IMR-90 (cell line): Measurements from ENCODE around the gene YBX1. TPM values are rescaled to one million over a fixed set of nuclear protein-coding genes. Genes with fewer than 3 reads are reported as not detected.

Source experiments
- ATAC-seq: fragments of 200-7000 bp; cut with Tn5 transposase; 2 replicates; pipeline ENCODE4 v1.9.1; 2020; ENCODE audit warnings: low read depth, mild to moderate bottlenecking, moderate library complexity
- BruUV-seq: library from RNA; stranded (reverse); fragments of 400-500 nt; replicated peaks from 2 replicates; lab custom pipeline; 2021; lab: Mats Ljungman, UMichigan
- CTCF ChIA-PET: fragments of 300-600 bp; formaldehyde crosslinking; extraction: SDS; loops from one replicate; lab custom pipeline; 2021; ENCODE audit warnings: antibody characterized with exemption; lab: Yijun Ruan, JAX
- POLR2A ChIA-PET: fragments of 300-600 bp; sonication (Branson Sonifier 250); formaldehyde crosslinking; loops from one replicate; lab custom pipeline; 2022; ENCODE audit warnings: antibody characterized with exemption; ENCODE audit not compliant: unreplicated experiment; lab: Charles Lee
- DNase-seq: peaks from one replicate; pipeline ENCODE4 v3.0.0; 2013
- H2AFZ ChIP-seq: replicated peaks from 2 replicates; pipeline ENCODE3; 2013; ENCODE audit warnings: low read length, mild to moderate bottlenecking; ENCODE audit not compliant: poor library complexity
- H2AK5ac ChIP-seq: 2 replicates; pipeline ENCODE4 v1.6.1; 2013; ENCODE audit warnings: low read depth, low read length, inconsistent platforms
- H2AK9ac ChIP-seq: replicated peaks from 2 replicates; pipeline ENCODE3; 2013; ENCODE audit warnings: mild to moderate bottlenecking, low read depth, low read length, moderate library complexity; ENCODE audit not compliant: poor library complexity
- H2BK120ac ChIP-seq: 2 replicates; pipeline ENCODE4 v1.6.1; 2013; ENCODE audit warnings: low read depth, low read length, inconsistent platforms
- H2BK15ac ChIP-seq: 3 replicates; pipeline ENCODE4 v1.6.1; 2013; ENCODE audit warnings: low read depth, low read length, inconsistent platforms
- H2BK20ac ChIP-seq: 2 replicates; pipeline ENCODE4 v1.6.1; 2013; ENCODE audit warnings: low read depth, mild to moderate bottlenecking, inconsistent platforms, low read length, moderate library complexity
- H2BK5ac ChIP-seq: 2 replicates; pipeline ENCODE4 v1.6.1; 2013; ENCODE audit warnings: mild to moderate bottlenecking, low read depth, low read length, inconsistent platforms; ENCODE audit not compliant: poor library complexity, severe bottlenecking
- H3K14ac ChIP-seq: replicated peaks from 2 replicates; pipeline ENCODE4 v1.6.1; 2013; ENCODE audit warnings: low read depth, low read length, inconsistent platforms
- H3K18ac ChIP-seq: 2 replicates; pipeline ENCODE4 v1.6.1; 2013; ENCODE audit warnings: low read depth, low read length, control low read depth
- H3K23ac ChIP-seq: 2 replicates; pipeline ENCODE4 v1.6.1; 2013; ENCODE audit warnings: low read depth, low read length, inconsistent platforms
- H3K27ac ChIP-seq: 2 replicates; pipeline ENCODE4 v1.5.1; 2013; ENCODE audit warnings: mild to moderate bottlenecking, control low read depth, low read length; ENCODE audit not compliant: insufficient read depth
- H3K27me3 ChIP-seq: 2 replicates; pipeline ENCODE4 v1.6.1; 2013; ENCODE audit warnings: low read length; ENCODE audit not compliant: control insufficient read depth, insufficient read depth
- H3K36me3 ChIP-seq: 2 replicates; pipeline ENCODE4 v1.6.1; 2013; ENCODE audit warnings: low read length, mixed read lengths; ENCODE audit not compliant: control insufficient read depth, insufficient read depth
- H3K4ac ChIP-seq: 2 replicates; pipeline ENCODE4 v1.6.1; 2013; ENCODE audit warnings: low read depth, low read length, inconsistent platforms
- H3K4me1 ChIP-seq: 2 replicates; pipeline ENCODE4 v1.6.1; 2013; ENCODE audit warnings: low read length, mixed read lengths; ENCODE audit not compliant: control insufficient read depth, insufficient read depth
- H3K4me2 ChIP-seq: 2 replicates; pipeline ENCODE4 v1.6.1; 2013; ENCODE audit warnings: low read depth, mild to moderate bottlenecking, control low read depth, low read length, moderate library complexity
- H3K4me3 ChIP-seq: 2 replicates; pipeline ENCODE4 v1.5.1; 2013; ENCODE audit warnings: low read depth, mild to moderate bottlenecking, control low read depth, low read length, moderate library complexity; ENCODE audit not compliant: insufficient read depth
- H3K56ac ChIP-seq: 2 replicates; pipeline ENCODE4 v1.6.1; 2013; ENCODE audit warnings: low read length, inconsistent platforms; ENCODE audit not compliant: insufficient read depth; ENCODE audit errors: extremely low read depth
- H3K79me1 ChIP-seq, 2 experiments: 2 replicates each; pipeline ENCODE4 v1.6.1; 2013; ENCODE audit warnings: low read length in 2 of 2, inconsistent platforms in 1 of 2, low read depth in 1 of 2
- H3K9ac ChIP-seq: 2 replicates; pipeline ENCODE4 v1.6.1; 2013; ENCODE audit warnings: low read depth, low read length, control low read depth
- H3K9me1 ChIP-seq: 2 replicates; pipeline ENCODE4 v1.6.1; 2013; ENCODE audit warnings: low read length, inconsistent platforms; ENCODE audit not compliant: insufficient read depth
- H3K9me3 ChIP-seq: 2 replicates; pipeline ENCODE4 v1.6.1; 2013; ENCODE audit warnings: low read length; ENCODE audit not compliant: control insufficient read depth, insufficient read depth
- H4K20me1 ChIP-seq: 2 replicates; pipeline ENCODE4 v1.6.1; 2013; ENCODE audit warnings: low read length, inconsistent platforms; ENCODE audit not compliant: insufficient read depth
- H4K5ac ChIP-seq: 2 replicates; pipeline ENCODE4 v1.6.1; 2013; ENCODE audit warnings: mild to moderate bottlenecking, low read depth, low read length, control low read depth
- H4K8ac ChIP-seq, 2 experiments: 2 replicates each; pipeline ENCODE4 v1.6.1; 2013; ENCODE audit warnings: low read depth in 2 of 2, low read length in 2 of 2, control low read depth in 1 of 2, inconsistent platforms in 1 of 2
- H4K91ac ChIP-seq: 2 replicates; pipeline ENCODE4 v1.6.1; 2013; ENCODE audit warnings: low read depth, low read length, inconsistent platforms; ENCODE audit not compliant: insufficient read depth
- BHLHE40 ChIP-seq: fragments of 150-350 bp; IDR thresholded peaks from 2 replicates; pipeline ENCODE4 v1.6.1; 2016; ENCODE audit warnings: mild to moderate bottlenecking, low read depth, low read length
- CEBPB ChIP-seq: IDR thresholded peaks from 2 replicates; pipeline ENCODE4 v1.6.1; 2012; ENCODE audit warnings: low read depth, low read length, improper control_type of control experiment
- CHD1 ChIP-seq: IDR thresholded peaks from 2 replicates; pipeline ENCODE4 v1.6.1; 2012; ENCODE audit warnings: low read depth, low read length, improper control_type of control experiment
- ELK1 ChIP-seq: fragments of 150-350 bp; IDR thresholded peaks from 2 replicates; pipeline ENCODE4 v1.6.1; 2016; ENCODE audit warnings: low read depth, mild to moderate bottlenecking, low read length, moderate library complexity, borderline replicate concordance
- FOS ChIP-seq: fragments of 150-350 bp; IDR thresholded peaks from 2 replicates; pipeline ENCODE4 v1.6.1; 2016; ENCODE audit warnings: low read depth, low read length
- MAFK ChIP-seq: IDR thresholded peaks from 2 replicates; pipeline ENCODE4 v1.6.1; 2012; ENCODE audit warnings: low read depth, low read length, improper control_type of control experiment
- MAZ ChIP-seq: IDR thresholded peaks from 2 replicates; pipeline ENCODE4 v1.6.1; 2012; ENCODE audit warnings: low read depth, mild to moderate bottlenecking, low read length, improper control_type of control experiment, moderate library complexity, borderline replicate concordance
- MXI1 ChIP-seq: IDR thresholded peaks from 2 replicates; pipeline ENCODE4 v1.6.1; 2012; ENCODE audit warnings: low read depth, mild to moderate bottlenecking, low read length, moderate library complexity, borderline replicate concordance
- NFE2L2 ChIP-seq: fragments of 150-350 bp; IDR thresholded peaks from 2 replicates; pipeline ENCODE4 v1.6.1; 2016; ENCODE audit warnings: low read depth, mild to moderate bottlenecking, low read length
- POLR2A ChIP-seq: IDR thresholded peaks from 2 replicates; pipeline ENCODE4 v1.6.1; 2012; ENCODE audit warnings: mild to moderate bottlenecking, low read depth, low read length
- RAD21 ChIP-seq: IDR thresholded peaks from 2 replicates; pipeline ENCODE4 v1.6.1; 2012; ENCODE audit warnings: low read length, improper control_type of control experiment
- RFX5 ChIP-seq: IDR thresholded peaks from 2 replicates; pipeline ENCODE4 v1.8.0; 2012; ENCODE audit warnings: low read depth, mild to moderate bottlenecking, low read length, moderate library complexity
- dilution Hi-C: fragments of 300-500 bp; cut with HindIII; formaldehyde crosslinking; loops from one replicate; pipeline ENCODE4 v1.14.3; 2018; ENCODE audit warnings: low sequenced_read_pairs; ENCODE audit not compliant: unreplicated experiment
- in situ Hi-C: fragments of 300-500 bp; cut with MboI; formaldehyde crosslinking; loops from 3 replicates; pipeline ENCODE4 v1.14.3; 2019; ENCODE audit warnings: low sequenced_read_pairs, inconsistent platforms, mixed read lengths
- intact Hi-C: fragments of 100-400 bp; cut with micrococcal nuclease; formaldehyde crosslinking; loops from 2 replicates; pipeline ENCODE4 v1.10.0; 2022
- polyA plus RNA-seq, 3 experiments: library from polyadenylated mRNA; depleted of rRNA; stranded (reverse); fragments of >200 nt; gene quantifications; 2 replicates each; pipeline ENCODE4 v1.2.3, GENCODE V29; 2012; ENCODE audit warnings: low replicate concordance in 1 of 3
- total RNA-seq: library from RNA; depleted of rRNA; stranded (reverse); fragments of >200 nt; gene quantifications from 2 replicates; pipeline ENCODE4 v1.2.3, GENCODE V29; 2012
- TF ChIP-seq, protein P1 (sequence below): fragments of 150-350 bp; IDR thresholded peaks from 2 replicates; pipeline ENCODE4 v1.6.1; 2017; ENCODE audit warnings: mild to moderate bottlenecking, antibody characterized with exemption, low read length, low read depth

Gene YBX1
- total and polyA plus RNA-seq, 2 of the 4 experiments (the other 2 are of a cell fraction), result 605 to 843 TPM

DNA sequence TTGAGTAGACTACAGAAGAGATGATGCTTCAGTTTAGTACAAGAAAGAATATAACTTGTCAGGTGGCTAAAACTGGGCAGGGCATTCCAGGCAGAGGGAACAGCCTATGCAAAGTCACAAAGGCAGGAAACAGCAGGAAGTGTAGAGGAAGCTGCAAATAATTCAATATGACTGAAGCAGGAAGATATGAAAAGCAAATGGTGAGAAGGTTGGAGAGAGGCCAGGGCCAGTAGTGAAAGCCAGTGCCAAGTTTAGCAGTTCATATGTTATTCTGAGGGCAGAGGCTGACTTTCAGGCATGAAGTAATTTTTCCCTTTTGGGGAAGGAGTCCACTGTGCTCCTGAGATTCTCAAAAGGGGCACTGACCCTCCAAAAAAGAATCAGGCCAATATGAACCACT, 8.0 kb upstream of the YBX1 start:
- Histone ChIP-seq H3K9ac (no peak overlapping the region), H3K79me1 (no peaks in the 10 kb centered on the region; a peak in 1 of 4 replicates), H4K20me1 (no peaks in the 10 kb centered on the region), H2AK5ac (no peak overlapping the region), H2BK5ac (no peak overlapping the region), H3K4me3 (no peak overlapping the region), H3K14ac (no peak overlapping the region), H2BK120ac (no peak overlapping the region), H3K56ac (no peak overlapping the region), H4K8ac (no peak overlapping the region), H2BK15ac (no peak overlapping the region), H3K18ac (no peak overlapping the region), H3K9me3 (no peaks in the 10 kb centered on the region), H3K4ac (no peak overlapping the region), H2AFZ (no peak overlapping the region), H4K91ac (no peak overlapping the region), H2BK20ac (no peak overlapping the region), H3K9me1 (no peaks in the 10 kb centered on the region), H4K5ac (no peak overlapping the region), H3K36me3 (peaks cover 8% of the 10 kb centered on the region; the same call in 1 of the 2 replicates), H2AK9ac (no peak overlapping the region), H3K27me3 (no peaks in the 10 kb centered on the region), H3K4me2 (no peak overlapping the region), H3K23ac (no peak overlapping the region), H3K4me1 (no peaks in the 10 kb centered on the region), H3K27ac (no peak overlapping the region)
- no peak for DNase-seq
- ChIA-PET POLR2A (no interaction called here), CTCF (no interaction called here)
- in situ Hi-C loops (no loop called here), dilution Hi-C loops (no loop called here), intact Hi-C loops (no loop called here)
- no TSS peak for BruUV-seq
- TF ChIP-seq RFX5 (no peak), CEBPB (no peak), RAD21 (no peak), CHD1 (no peak), POLR2A (no peak), ELK1 (no peak), NFE2L2 (no peak), MXI1 (no peak), BHLHE40 (no peak), MAFK (no peak), MAZ (no peak), FOS (no peak)
- TF ChIP-seq, protein P1, sequence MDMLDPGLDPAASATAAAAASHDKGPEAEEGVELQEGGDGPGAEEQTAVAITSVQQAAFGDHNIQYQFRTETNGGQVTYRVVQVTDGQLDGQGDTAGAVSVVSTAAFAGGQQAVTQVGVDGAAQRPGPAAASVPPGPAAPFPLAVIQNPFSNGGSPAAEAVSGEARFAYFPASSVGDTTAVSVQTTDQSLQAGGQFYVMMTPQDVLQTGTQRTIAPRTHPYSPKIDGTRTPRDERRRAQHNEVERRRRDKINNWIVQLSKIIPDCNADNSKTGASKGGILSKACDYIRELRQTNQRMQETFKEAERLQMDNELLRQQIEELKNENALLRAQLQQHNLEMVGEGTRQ, result no peak
- ATAC-seq, result no peak
